ENCODE measurements around the gene STAT5B.
"Not testable (repeated sequence)": the region's sequence is repeated elsewhere in the genome, so short reads cannot be mapped to it uniquely, and the experiment has no call there.

Gene STAT5B

DNA sequence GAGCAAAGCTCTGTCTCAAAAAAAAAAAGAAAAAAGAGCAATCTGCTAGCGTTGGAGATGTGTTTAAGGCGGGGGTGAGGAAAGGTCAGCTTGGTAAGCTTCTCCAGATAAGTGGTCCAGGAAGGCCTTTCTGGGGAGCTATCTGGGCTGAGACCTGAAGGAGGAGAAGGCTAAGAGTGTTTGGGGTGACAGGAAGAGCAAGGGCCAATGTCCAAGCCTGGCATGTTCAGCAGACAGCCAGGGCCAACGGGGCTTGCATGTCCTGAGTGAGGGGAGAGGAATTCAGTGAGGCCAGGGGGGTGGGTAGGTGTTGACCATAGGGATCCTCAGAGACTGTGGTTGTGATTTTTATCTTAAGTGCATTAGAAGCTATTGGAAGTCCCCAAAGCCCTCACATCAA is 27.5 kb upstream of the STAT5B start:
- H3K9ac ChIP-seq = no peak overlapping the region
- no peak overlapping the region for H3K4me3 ChIP-seq

DNA sequence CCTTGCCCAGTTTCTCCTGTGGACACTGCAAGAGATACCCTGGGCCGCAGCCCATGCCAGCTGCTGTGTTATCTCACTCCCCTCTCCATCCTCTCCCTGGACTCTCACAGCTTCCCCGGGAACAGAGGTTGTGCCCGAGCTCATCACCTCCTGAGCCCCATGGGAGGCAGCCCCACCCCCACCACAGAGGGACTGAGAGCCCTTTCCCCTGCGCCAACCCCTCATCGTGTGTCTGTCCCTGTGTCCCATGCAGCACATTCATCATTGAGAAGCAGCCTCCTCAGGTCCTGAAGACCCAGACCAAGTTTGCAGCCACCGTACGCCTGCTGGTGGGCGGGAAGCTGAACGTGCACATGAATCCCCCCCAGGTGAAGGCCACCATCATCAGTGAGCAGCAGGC is 24.8 kb upstream of the STAT5B start:
- H3K9me3 ChIP-seq (replicated peaks in 1 of 11) = no peaks in the 10 kb centered on the region
- peaks cover 0 to 25% (median 0%) of the 10 kb centered on the region in 11 experiments; a peak in 5 of 22 replicates for H4K20me1 ChIP-seq
- H3K27me3 ChIP-seq = no peaks in the 10 kb centered on the region
- H3K4me1 ChIP-seq = no peaks in the 10 kb centered on the region
- no peak overlapping the region for H3K4me3 ChIP-seq
- H3K27ac ChIP-seq = no peak overlapping the region
- no peak overlapping the region for H3K9ac ChIP-seq
- no peak overlapping the region for H3K4me2 ChIP-seq
- peaks cover 49 to 89% (median 69%) of the 10 kb centered on the region in 11 experiments for H3K36me3 ChIP-seq
- no peak for TF ChIP-seq Cebpa-rat (IDR thresholded peaks at IDR 0.05)

More for the DNA sequence above, 27.5 kb upstream of the STAT5B start:
- H4K20me1 ChIP-seq = peaks cover 0 to 33% (median 0%) of the 10 kb centered on the region in 11 experiments; a peak in 6 of 22 replicates
- H3K4me2 ChIP-seq = no peak overlapping the region
- no peaks in the 10 kb centered on the region for H3K4me1 ChIP-seq
- H3K27me3 ChIP-seq = no peaks in the 10 kb centered on the region
- H3K36me3 ChIP-seq = peaks cover 59 to 91% (median 80%) of the 10 kb centered on the region in 11 experiments
- H3K9me3 ChIP-seq (replicated peaks in 1 of 11) = no peaks in the 10 kb centered on the region
- TF ChIP-seq Cebpa-rat (IDR thresholded peaks at IDR 0.05) = no peak
- H3K27ac ChIP-seq = no peak overlapping the region

DNA sequence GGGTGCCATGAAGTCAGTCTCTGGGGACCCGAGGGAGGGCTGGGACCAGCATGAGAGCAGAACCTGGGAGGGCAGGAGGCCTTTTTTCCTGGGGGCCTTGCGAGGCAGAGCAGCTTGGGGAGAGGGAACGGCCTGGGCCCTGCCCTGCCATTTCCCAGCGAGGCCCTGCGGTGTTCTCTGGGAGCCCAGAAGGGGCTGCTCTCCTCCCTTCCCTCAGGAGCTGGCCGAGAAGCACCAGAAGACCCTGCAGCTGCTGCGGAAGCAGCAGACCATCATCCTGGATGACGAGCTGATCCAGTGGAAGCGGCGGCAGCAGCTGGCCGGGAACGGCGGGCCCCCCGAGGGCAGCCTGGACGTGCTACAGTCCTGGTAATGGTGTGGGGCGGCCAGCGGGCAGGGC is 23.7 kb upstream of the STAT5B start:
- Histone ChIP-seq H3K36me3 (peaks cover 60 to 89% (median 70%) of the 10 kb centered on the region in 11 experiments), H4K20me1 (peaks cover 0 to 32% (median 0%) of the 10 kb centered on the region in 11 experiments; a peak in 5 of 22 replicates)
- H3K4me3 ChIP-seq; H3K4me2 ChIP-seq; H3K9ac ChIP-seq; H3K27ac ChIP-seq; H3K27me3 ChIP-seq; H3K9me3 ChIP-seq (replicated peaks in 1 of 11); H3K4me1 ChIP-seq: not testable (repeated sequence)

DNA sequence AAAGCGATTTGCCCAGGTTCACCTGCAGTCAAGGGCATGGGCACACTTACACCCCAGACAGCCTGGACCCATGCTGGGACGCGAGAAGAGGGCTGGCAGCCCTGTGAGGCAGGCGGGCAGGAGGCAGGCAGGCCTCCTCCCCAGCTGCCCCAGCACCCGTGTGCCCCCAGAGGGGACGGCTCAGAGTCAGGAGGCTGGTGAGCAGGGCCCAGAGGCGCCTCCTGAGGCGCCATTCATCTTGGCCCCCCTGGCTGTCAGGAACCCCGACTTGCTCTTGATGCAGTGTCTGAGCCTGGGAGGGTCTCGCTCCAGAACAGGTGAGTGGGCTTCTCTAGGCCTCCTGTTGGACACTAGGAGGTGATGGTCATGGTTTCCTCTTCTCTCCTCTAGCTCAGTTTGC is 23.2 kb upstream of the STAT5B start:
- H3K4me1 ChIP-seq; H3K9ac ChIP-seq; H3K4me3 ChIP-seq; H3K4me2 ChIP-seq; H3K27me3 ChIP-seq; H3K27ac ChIP-seq; H3K9me3 ChIP-seq (replicated peaks in 1 of 11): not testable (repeated sequence)
- Histone ChIP-seq H3K36me3 (peaks cover 62 to 89% (median 69%) of the 10 kb centered on the region in 11 experiments), H4K20me1 (peaks cover 0 to 30% (median 0%) of the 10 kb centered on the region in 11 experiments; a peak in 6 of 22 replicates)

DNA sequence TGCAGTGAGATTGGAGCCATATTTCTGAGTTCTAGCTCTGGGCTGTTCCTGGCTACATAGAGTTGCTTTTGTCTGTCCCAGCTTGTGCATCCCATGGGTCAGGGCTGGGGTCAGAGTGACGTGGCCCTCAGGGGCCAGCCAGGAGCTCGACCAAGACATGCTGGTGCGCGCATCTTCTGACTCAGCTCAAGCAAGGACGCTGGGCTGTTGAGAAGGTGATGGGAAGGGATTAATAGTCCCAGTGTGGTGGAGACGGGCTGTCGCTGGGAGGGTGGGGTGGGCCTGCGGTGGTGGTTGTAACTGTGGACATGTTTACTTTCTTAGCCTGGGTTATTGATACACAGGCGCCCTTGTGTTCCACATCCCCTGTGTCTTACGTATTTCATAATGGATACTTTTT is 21.6 kb upstream of the STAT5B start:
- H3K27me3 ChIP-seq; H3K9me3 ChIP-seq (replicated peaks in 1 of 11); H3K4me2 ChIP-seq; H3K9ac ChIP-seq; H3K4me3 ChIP-seq; H3K27ac ChIP-seq: not testable (repeated sequence)
- peaks cover 0 to 28% (median 0%) of the 10 kb centered on the region in 11 experiments; a peak in 5 of 22 replicates for H4K20me1 ChIP-seq
- peaks cover 53 to 89% (median 69%) of the 10 kb centered on the region in 11 experiments for H3K36me3 ChIP-seq
- 0 out of 20 replicates have a peak, but pooled peaks cover 0 to 11% (median 0%) of the 10 kb centered on the region in 10 experiments for H3K4me1 ChIP-seq

DNA sequence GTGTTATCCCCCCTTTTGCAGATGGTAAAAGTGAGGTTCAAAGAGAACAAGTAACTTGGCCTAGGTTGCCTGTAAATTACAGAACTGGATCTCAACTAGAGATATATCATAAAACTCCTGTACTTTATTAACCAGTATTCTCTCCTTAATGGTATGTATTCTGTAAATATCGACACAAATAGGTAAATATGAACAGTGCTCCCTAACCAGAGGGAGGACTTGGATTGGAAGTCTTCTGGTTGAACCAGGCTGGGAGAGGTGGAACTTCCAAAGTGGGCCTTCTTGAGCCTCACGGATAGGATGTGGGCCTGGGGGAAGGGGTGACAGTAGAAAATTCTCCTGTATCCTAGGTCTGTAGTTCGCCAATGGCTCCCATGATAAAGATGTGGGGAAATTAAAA is 19.8 kb upstream of the STAT5B start:
- Histone ChIP-seq H3K4me1 (peaks cover 0 to 24% (median 5%) of the 10 kb centered on the region in 10 experiments; a peak in 11 of 20 replicates), H3K4me2 (no peak overlapping the region), H4K20me1 (peaks cover 0 to 41% (median 0%) of the 10 kb centered on the region in 11 experiments; a peak in 7 of 22 replicates), H3K9me3 (replicated peaks in 1 of 11) (no peaks in the 10 kb centered on the region), H3K36me3 (peaks cover 37 to 89% (median 58%) of the 10 kb centered on the region in 11 experiments), H3K4me3 (no peak overlapping the region), H3K27ac (no peak overlapping the region), H3K9ac (no peak overlapping the region), H3K27me3 (no peaks in the 10 kb centered on the region)
- TF ChIP-seq Cebpa-rat (IDR thresholded peaks at IDR 0.05) = no peak

DNA sequence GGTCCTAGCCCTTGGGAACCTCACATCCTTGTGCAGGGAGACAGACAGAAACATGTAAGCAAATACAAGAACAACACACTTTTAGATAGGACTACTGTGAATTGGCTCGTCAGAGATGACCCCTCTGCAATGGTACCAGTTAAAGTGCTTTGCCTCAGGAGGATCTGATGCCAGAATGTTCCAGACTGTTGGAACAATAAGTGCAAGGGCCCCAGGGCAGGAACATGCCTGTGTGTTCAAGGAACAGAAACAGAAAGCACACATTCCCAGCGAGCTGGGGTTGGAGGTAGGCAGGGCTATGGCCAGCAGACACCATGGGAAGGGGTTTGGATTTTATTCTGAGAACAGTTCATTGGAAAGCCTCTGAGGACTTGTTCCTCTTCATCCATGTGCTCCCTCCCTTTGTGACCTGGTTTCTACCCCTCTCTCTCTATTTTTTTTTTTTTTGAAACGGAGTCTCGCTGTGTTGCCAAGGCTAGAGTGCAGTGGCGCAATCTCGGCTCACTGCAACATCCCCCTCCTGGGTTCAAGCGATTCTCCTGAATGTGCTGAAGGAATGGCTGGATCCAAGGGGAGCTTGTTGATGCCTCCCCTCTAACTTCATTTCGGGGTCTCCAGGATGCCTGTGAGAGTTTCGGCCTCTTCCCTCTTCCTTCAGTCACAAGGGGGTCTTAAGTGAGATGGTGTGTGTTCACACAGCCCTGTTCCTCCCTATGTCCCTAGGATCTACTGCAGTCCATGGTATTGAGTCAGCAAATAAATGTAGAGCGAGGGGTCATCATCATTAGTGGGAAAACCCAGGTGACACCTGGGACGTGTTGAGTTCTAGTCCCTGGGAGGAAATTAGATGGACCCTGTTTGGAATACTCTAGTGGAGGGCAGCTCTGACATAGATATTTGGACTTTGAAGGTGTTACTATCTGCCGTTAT is 18.5 kb upstream of the STAT5B start:
- Histone ChIP-seq H3K4me3 (no peak overlapping the region), H3K27ac (no peak overlapping the region), H3K4me2 (no peak overlapping the region), H3K36me3 (peaks cover 34 to 96% (median 54%) of the 10 kb centered on the region in 11 experiments), H3K9me3 (replicated peaks in 1 of 11) (no peaks in the 10 kb centered on the region), H3K9ac (no peak overlapping the region), H3K27me3 (no peaks in the 10 kb centered on the region), H4K20me1 (peaks cover 0 to 53% (median 9%) of the 10 kb centered on the region in 11 experiments; a peak in 9 of 22 replicates), H3K4me1 (peaks cover 9 to 37% (median 15%) of the 10 kb centered on the region in 10 experiments; a peak in 19 of 20 replicates)
- no peak for TF ChIP-seq Cebpa-rat (IDR thresholded peaks at IDR 0.05)

DNA sequence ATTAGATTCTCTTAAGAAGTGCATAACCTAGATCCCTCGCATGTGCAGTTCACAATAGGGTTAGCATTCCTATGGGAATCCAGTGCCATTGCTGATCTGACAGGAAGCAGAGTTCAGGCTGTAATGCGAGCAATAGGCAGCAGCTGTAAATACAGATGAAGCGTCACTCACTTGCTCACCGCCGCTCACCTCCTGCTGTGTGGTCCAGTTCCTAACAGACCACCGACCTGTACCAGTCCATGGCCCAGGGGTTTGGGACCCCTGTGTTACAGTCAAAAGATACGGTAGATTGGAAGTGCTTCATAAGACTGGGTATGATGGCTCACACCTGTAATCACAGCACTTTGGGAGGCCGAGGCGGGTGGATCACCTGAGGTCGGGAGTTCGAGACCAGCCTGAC is 14.9 kb upstream of the STAT5B start:
- Histone ChIP-seq H3K4me3 (no peak overlapping the region), H3K9me3 (replicated peaks in 1 of 11) (no peaks in the 10 kb centered on the region), H3K27me3 (peaks cover 0 to 4% (median 0%) of the 10 kb centered on the region in 11 experiments; a peak in 2 of 22 replicates), H3K4me2 (peak overlapping the region in 2 of 11 experiments; percentile 91 to 96; a peak in 2 of 22 replicates), H3K9ac (no peak overlapping the region), H4K20me1 (peaks cover 0 to 49% (median 13%) of the 10 kb centered on the region in 11 experiments; a peak in 10 of 22 replicates), H3K36me3 (peaks cover 24 to 63% (median 38%) of the 10 kb centered on the region in 11 experiments), H3K4me1 (peaks cover 41 to 68% (median 46%) of the 10 kb centered on the region in 10 experiments), H3K27ac (no peak overlapping the region)
- no peak for TF ChIP-seq Cebpa-rat (IDR thresholded peaks at IDR 0.05)

DNA sequence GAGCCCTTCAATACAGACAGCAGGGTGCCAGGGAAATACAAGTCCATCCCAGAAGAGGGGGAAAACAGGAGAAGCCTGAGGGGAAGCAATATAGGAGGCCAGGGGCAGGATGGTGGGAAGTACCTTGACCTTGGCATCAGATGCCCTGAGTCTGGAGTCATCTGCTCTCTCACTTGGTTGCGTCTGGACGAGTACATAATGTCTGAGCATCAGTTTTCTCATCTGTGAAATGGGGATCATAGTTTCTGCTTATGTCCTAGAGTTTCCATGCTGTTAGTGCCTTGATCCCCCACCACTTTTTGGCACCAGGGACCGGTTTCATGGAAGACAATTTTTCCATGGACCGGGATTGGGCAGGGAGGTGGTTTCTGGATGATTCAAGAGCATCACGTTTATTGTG is 14.4 kb upstream of the STAT5B start:
- Histone ChIP-seq H3K9me3 (replicated peaks in 1 of 11) (no peaks in the 10 kb centered on the region), H3K27me3 (peaks cover 0 to 4% (median 0%) of the 10 kb centered on the region in 11 experiments; a peak in 2 of 22 replicates), H3K4me1 (peaks cover 41 to 71% (median 47%) of the 10 kb centered on the region in 10 experiments), H3K36me3 (peaks cover 19 to 57% (median 33%) of the 10 kb centered on the region in 11 experiments), H3K4me3 (no peak overlapping the region), H3K9ac (no peak overlapping the region), H3K4me2 (peak overlapping the region in 6 of 11 experiments; percentile 85 to 98 (median 94); a peak in 9 of 22 replicates), H4K20me1 (peaks cover 0 to 49% (median 13%) of the 10 kb centered on the region in 11 experiments; a peak in 10 of 22 replicates), H3K27ac (no peak overlapping the region)
- TF ChIP-seq Cebpa-rat (IDR thresholded peaks at IDR 0.05) = no peak
